ENCODE data around the gene BEST1. TPM values are rescaled to one million over a fixed set of nuclear protein-coding genes. Genes with fewer than 3 reads are reported as not detected.

The BEST1 gene
- total and polyA plus RNA-seq, 12 donors = 0.39 to 4.9 (median 1.5) TPM

- Histone ChIP-seq H3K27ac (no peak overlapping the region), H3K4me1 (peaks cover 5 to 18% (median 13%) of the 10 kb centered on the region in 9 donors), H3K27me3 (no peaks in the 10 kb centered on the region), H3K9me3 (no peaks in the 10 kb centered on the region), H3K36me3 (peaks cover 0 to 71% (median 7%) of the 10 kb centered on the region in 9 donors), H3K4me3 (peak overlapping the region in 1 of 10 donors; percentile 15)
- TF ChIP-seq CTCF (IDR thresholded peaks at IDR 0.05) = no peak
- intact Hi-C loops (cut with DNase I) = loop anchor here in 2 of 10 donors (5.0 kb wide), 1 partner anchor 43 kb away; no protein-coding TSS in a partner anchor
- 66 to 74% methylated on average over 19 of the region's 19 CpGs for WGBS, 2 donors
- DNase-seq (no peak), ATAC-seq (peak in 1 of 8 donors; percentile 54)
Observed at GRCh38 chr11:61904539-61905048, 45.6 kb upstream of the BEST1 start.

GRCh38 chr11:61905067-61905696 lies 45.0 kb upstream of the BEST1 start:
- 95% methylated on average over 13 of the region's 13 CpGs for WGBS, 2 donors
- DNase-seq = no peak

GRCh38 chr11:61905801-61906521 lies 44.2 kb upstream of the BEST1 start:
- Histone ChIP-seq H3K27me3 (no peaks in the 10 kb centered on the region), H3K27ac (no peak overlapping the region), H3K4me1 (peaks cover 3 to 30% (median 18%) of the 10 kb centered on the region in 9 donors), H3K4me3 (no peak overlapping the region), H3K9me3 (no peaks in the 10 kb centered on the region), H3K36me3 (peaks cover 0 to 61% (median 7%) of the 10 kb centered on the region in 9 donors)
- 85 to 90% methylated on average over 14 of the region's 14 CpGs for WGBS, 2 donors
- TF ChIP-seq CTCF (IDR thresholded peaks at IDR 0.05) = no peak
- DNase-seq (no peak), ATAC-seq (no peak)
- intact Hi-C loops (cut with DNase I) = loop anchor here in 1 of 10 donors (5.0 kb wide), 1 partner anchor 41 kb away; no protein-coding TSS in a partner anchor

More at GRCh38 chr11:61905067-61905696, 45.0 kb upstream of the BEST1 start:
- H3K27me3 ChIP-seq = no peaks in the 10 kb centered on the region
- H3K4me1 ChIP-seq = peaks cover 3 to 22% (median 14%) of the 10 kb centered on the region in 9 donors
- intact Hi-C loops (cut with DNase I) = loop anchor here in 1 of 10 donors (5.0 kb wide), 1 partner anchor 42 kb away; no protein-coding TSS in a partner anchor
- H3K4me3 ChIP-seq = no peak overlapping the region
- no peak for ATAC-seq
- H3K9me3 ChIP-seq = no peaks in the 10 kb centered on the region
- no peak overlapping the region for H3K27ac ChIP-seq
- peaks cover 0 to 69% (median 7%) of the 10 kb centered on the region in 9 donors for H3K36me3 ChIP-seq
- no peak for TF ChIP-seq CTCF (IDR thresholded peaks at IDR 0.05)

GRCh38 chr11:61906522-61906909 lies 43.6 kb upstream of the BEST1 start:
- WGBS, 2 donors = 89 to 90% methylated on average over 14 of the region's 14 CpGs
- no peaks in the 10 kb centered on the region for H3K27me3 ChIP-seq
- intact Hi-C loops (cut with DNase I) = loop anchor here in 1 of 10 donors (5.0 kb wide), 1 partner anchor 41 kb away; no protein-coding TSS in a partner anchor
- no peaks in the 10 kb centered on the region for H3K9me3 ChIP-seq
- no peak overlapping the region for H3K4me3 ChIP-seq
- ATAC-seq = no peak
- peaks cover 0 to 56% (median 7%) of the 10 kb centered on the region in 9 donors for H3K36me3 ChIP-seq
- no peak for TF ChIP-seq CTCF (IDR thresholded peaks at IDR 0.05)
- peaks cover 4 to 35% (median 23%) of the 10 kb centered on the region in 9 donors for H3K4me1 ChIP-seq
- no peak for DNase-seq
- H3K27ac ChIP-seq = no peak overlapping the region

Data from heart right ventricle (tissue), 16 donors.